CD4-positive, alpha-beta T cell treated with Interleukin-15 for 4 hours (primary cell): ENCODE data around the gene OR2T12.
"Not testable (repeated sequence)": the region's sequence is repeated elsewhere in the genome, so short reads cannot be mapped to it uniquely, and the experiment has no call there.

ENCODE experiments used
- DNase-seq: peaks from one replicate; pipeline ENCODE4 v3.0.0-alpha.2; 2020; ENCODE audit warnings: low spot score

The OR2T12 gene

DNA sequence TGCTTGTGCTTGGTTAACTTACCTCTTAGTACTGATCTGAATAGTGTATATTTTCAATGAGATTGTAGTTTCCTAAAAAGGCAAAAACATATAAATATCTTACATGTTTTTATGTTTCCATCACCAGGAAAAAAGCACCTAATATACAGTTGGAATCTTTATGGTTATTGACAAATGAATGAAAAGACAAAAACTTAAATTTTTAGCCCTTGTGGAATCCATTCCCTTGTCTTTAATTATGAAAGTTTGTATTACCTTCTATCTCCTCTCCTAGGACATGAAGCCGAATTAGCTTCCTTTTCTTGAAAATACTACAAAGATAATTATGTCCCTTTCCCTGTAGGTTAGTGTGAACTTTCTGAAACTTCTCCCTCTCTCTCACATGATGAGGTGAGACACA is at the start of gene OR2T12:
OR2T12 (minus strand) TSS at position 101 of the 400 bp plus-strand sequence. CDS start 7,846 bp downstream, outside the sequence.
- DNase-seq = no peak

GRCh38 chr1:248348475-248348874 is 45.3 kb upstream of the OR2T12 start, which contains the start of gene OR14C36:
Gene OR14C36, plus strand, starts transcription at chr1:248348775. Its CDS starts 0 bp downstream, at chr1:248348775.
- no peak for DNase-seq

- DNase-seq = no peak
Observed at GRCh38 chr1:248343451-248343850, 40.2 kb upstream of the OR2T12 start.

GRCh38 chr1:248324468-248324867 is 21.2 kb upstream of the OR2T12 start, which contains the start of gene OR2M7:
Gene OR2M7, minus strand, starts transcription at chr1:248324568. Its CDS starts 0 bp downstream, at chr1:248324568.
- DNase-seq = no peak

DNA sequence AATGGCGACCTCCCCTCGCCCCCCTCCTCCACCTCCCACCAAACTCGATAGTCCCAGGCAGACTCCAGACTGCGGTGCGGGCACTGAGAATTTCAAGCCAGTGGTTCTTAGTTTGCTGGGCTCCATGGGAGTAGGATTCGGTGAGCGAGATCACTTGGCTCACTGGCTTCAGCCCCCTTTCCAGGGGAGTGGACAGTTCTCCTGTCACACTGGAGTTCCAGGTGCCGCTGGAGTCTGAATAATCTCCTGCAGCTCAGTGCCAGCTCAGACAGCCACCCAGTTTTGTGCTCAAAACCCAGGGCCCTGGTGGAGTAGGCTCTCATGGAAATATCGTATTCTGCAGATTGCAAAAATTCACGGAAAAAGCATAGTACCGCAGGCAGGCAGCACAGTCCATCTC is 13.6 kb upstream of the OR2T12 start:
- DNase-seq = no peak

DNA sequence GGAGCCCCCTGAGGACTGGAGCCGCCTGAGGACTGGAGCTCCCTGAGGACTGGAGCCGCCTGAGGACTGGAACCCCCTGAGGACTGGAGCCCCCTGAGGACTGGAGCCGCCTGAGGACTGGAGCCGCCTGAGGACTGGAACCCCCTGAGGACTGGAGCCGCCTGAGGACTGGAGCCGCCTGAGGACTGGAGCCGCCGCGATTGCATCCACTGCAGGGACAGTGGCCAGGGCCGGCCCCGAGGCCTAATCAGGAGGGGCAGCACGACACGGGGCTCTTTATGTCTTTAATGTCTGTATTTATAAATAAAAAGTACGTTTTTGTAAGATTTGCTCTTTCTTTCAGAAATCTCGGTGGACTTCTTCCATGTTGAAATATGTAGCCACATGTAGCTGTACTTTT is 3.5 kb upstream of the OR2T12 start:
- not testable (repeated sequence) for DNase-seq

DNA sequence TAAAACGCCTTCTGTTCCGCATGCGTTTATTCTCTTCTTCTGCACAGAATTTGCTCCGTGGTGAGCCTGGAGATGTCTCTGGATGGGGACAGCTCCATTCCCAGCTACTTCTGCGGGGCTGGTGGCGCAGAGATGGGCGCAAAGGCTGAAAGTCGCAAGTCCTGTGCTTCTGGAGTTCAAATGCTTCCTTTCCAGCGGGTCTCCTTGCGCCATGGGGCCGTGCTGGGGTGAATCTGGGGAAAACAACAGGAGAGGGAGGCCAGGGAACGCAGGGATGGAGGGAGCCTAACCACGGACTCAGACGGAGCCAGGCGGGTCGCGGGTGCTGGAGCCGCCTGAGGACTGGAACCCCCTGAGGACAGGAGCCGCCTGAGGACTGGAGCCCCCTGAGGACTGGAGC is 2.9 kb upstream of the OR2T12 start:
- no peak for DNase-seq

DNA sequence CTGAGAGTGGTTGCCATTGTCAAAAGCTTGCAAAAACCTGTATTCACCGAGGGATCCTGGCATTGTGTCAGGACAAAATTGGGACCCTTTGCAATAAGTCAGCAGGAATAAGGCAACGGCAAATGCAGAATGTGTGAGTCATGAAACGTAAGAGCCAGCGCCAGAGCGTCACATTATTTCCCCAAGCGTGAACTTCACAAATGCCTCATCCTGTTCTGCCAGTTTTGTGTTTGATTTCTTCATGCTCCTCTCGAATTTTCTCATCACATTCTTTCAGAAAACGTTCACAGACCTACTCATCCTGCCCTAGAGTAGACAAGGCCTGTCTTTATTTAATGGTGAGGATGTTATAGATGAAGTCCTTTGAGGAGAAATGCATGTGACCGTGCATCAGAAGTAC is 2.4 kb upstream of the OR2T12 start:
- DNase-seq = not testable (repeated sequence)

DNA sequence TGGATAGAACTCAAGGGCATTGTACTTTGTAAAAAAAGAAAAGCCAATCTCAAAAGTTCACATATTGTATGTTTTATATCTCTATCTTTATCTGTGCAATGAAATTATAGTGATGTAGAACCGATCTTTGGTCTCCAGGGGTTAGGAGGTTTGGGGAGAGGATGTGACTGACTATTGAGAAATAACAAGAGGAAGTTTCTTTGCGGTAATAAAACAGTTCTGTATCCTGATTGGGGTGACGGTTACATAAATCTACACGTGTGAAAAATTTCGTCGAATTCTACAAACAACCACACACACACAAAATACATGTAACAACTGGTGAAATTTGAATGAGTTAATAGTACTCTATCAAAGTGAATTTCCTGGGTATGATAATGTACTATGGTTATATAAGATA is 14.8 kb downstream of the OR2T12 start:
- DNase-seq = no peak

DNA sequence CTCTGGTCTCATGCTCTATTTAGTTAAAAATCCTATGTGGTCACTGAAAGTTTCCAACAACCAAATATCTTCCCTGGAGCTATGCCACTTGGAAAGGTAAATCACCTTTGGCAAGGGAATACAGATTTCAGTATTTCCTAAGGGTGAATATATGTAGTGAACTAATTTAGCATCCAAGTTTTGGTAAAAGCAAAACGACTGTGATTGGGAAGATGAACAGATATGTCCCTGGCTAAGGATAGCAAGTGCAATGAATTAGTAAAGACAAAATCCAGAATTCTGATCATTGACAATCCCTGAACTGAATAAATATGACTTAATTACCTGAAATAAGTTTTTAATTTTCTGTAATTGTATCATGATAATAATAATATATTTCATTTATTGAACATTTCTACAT is 25.3 kb downstream of the OR2T12 start, which contains the start of gene OR2T33:
OR2T33 (minus strand) TSS at position 101 of the 400 bp plus-strand sequence. CDS start 4,162 bp downstream, outside the sequence.
- no peak for DNase-seq

DNA sequence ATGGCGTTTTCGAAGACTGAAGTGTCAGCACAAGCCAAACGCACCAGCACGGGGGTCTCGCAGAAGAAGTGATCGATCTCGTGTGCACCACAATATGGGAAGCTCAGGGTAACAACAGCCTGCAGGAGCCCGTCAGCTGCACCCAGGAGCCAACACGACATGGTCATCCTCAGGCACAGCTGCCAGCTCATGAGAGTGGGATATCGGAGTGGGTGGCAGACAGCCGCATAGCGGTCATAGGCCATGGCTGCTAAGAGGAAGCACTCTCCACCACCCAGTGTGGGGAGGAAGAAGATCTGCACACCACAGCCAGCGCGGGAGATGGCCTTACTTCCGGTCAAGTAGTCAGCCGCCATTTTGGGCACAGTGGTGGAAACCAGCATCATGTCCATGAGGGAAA is 30.0 kb downstream of the OR2T12 start:
- DNase-seq = not testable (repeated sequence)

GRCh38 chr1:248268178-248268577 is 35.0 kb downstream of the OR2T12 start:
- DNase-seq = no peak

- not testable (repeated sequence) for DNase-seq
Observed at GRCh38 chr1:248259309-248259708, 43.9 kb downstream of the OR2T12 start.

DNA sequence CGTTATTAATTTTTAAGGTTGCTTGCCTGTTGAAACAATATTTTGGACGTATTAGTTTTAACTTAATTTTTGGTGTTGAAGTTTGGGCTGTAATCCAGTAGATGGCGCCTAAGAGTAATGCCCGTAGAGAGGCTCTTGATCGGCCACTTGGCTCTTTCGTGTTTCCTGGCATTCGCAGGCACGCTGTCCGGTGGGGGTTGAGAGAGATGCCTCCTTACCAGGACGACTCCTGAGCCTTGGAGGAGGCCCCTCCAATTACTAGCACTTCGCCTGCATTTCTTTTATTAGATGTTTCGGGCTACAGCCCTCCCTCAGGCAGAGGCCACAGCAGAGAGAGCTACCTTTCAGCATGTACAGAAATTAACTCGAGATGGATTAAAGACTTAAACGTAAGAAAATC is 60.0 kb downstream of the OR2T12 start:
- DNase-seq = peak; percentile 27
